ENCODE results near the gene TCEA3. TPM values are rescaled to one million over a fixed set of nuclear protein-coding genes. Genes with fewer than 3 reads are reported as not detected.

TCEA3 gene
- total RNA-seq, 1 donor from 2014 or later, result 3.3 TPM

DNA sequence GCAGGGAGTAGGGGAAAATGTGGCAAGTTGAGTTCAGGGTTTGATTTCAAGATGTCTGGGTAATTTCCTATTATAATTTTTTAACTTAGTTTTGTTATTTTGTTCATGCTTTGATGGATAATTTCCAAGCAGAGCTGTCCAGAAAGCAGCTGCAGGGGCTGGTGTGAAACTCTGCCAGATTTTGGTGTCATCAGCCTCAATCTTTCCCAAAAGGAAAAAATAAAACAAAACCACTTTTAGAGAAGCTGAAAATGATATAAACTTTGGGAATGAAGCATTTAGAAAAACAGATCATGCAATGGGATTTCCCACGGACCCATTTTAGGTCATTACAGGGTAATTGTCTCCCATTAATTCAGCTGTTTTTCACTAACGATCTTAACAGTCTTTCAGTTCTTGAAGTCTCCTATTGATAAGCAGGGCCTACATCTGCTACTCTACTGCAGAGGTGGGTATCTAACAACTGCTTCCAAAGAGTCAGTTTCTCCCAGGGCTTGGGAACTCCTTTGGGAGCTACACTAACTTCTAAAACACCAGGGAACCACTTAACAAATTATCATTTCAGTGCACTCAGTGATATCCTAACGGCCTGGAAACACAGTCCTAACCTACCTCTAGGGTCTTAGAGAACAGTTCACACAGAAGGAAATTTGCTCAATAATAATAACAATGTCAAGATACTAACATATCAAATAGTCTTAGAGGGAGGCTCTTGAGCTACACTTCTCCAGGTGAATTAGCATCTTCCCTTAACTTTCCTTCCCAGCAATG, 67.2 kb downstream of the TCEA3 start:
- no peak overlapping the region for H3K27ac Mint-ChIP-seq (ENCODE audit: unreplicated experiment)
- Histone ChIP-seq H4K20me1 (ENCODE audit: insufficient read depth, low read length) (peaks cover 3% of the 10 kb centered on the region), H3K27me3 (ENCODE audit: insufficient read depth, low read length) (no peaks in the 10 kb centered on the region), H3K9me3 (ENCODE audit: insufficient read depth, low read depth, low read length) (peaks cover 29% of the 10 kb centered on the region), H3K27ac (ENCODE audit: low read depth, low read length) (no peak overlapping the region), H3K9ac (ENCODE audit: low read length) (no peak overlapping the region), H3K36me3 (ENCODE audit: insufficient read depth, low read length) (peaks cover 33% of the 10 kb centered on the region), H3K79me2 (ENCODE audit: insufficient read depth, low read length) (peaks cover 21% of the 10 kb centered on the region), H3K4me3 (ENCODE audit: insufficient read depth, low read depth, low read length) (no peak overlapping the region), H2AFZ (ENCODE audit: low read depth, low read length) (no peak overlapping the region), H3K4me1 (ENCODE audit: insufficient read depth, low read length) (no peaks in the 10 kb centered on the region), H3K4me2 (ENCODE audit: low read length) (no peak overlapping the region)
- H3K36me3 Mint-ChIP-seq (ENCODE audit: low read depth, unreplicated experiment), result peaks cover 50% of the 10 kb centered on the region
- DNase-seq (ENCODE audit: low read depth) (no peak), FAIRE-seq (no peak)
- TF ChIP-seq EZH2 (IDR thresholded peaks at IDR 0.05; ENCODE audit: insufficient read depth, low read length), result no peak
- TF ChIP-seq, protein P1, sequence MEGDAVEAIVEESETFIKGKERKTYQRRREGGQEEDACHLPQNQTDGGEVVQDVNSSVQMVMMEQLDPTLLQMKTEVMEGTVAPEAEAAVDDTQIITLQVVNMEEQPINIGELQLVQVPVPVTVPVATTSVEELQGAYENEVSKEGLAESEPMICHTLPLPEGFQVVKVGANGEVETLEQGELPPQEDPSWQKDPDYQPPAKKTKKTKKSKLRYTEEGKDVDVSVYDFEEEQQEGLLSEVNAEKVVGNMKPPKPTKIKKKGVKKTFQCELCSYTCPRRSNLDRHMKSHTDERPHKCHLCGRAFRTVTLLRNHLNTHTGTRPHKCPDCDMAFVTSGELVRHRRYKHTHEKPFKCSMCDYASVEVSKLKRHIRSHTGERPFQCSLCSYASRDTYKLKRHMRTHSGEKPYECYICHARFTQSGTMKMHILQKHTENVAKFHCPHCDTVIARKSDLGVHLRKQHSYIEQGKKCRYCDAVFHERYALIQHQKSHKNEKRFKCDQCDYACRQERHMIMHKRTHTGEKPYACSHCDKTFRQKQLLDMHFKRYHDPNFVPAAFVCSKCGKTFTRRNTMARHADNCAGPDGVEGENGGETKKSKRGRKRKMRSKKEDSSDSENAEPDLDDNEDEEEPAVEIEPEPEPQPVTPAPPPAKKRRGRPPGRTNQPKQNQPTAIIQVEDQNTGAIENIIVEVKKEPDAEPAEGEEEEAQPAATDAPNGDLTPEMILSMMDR (IDR thresholded peaks at IDR 0.05; ENCODE audit: insufficient read depth, low read depth, low read length), result no peak
- peaks cover 36% of the 10 kb centered on the region for H3K9me3 Mint-ChIP-seq (ENCODE audit: unreplicated experiment)
- peaks cover 7% of the 10 kb centered on the region for H3K27me3 Mint-ChIP-seq (ENCODE audit: low read depth, unreplicated experiment)
- H3K4me1 Mint-ChIP-seq (ENCODE audit: low read depth, unreplicated experiment), result no peaks in the 10 kb centered on the region
- no peak overlapping the region for H3K4me3 Mint-ChIP-seq (ENCODE audit: unreplicated experiment)

- DNase-seq (ENCODE audit: low read depth), result no peak
- peaks cover 22% of the 10 kb centered on the region for H3K9me3 ChIP-seq (ENCODE audit: insufficient read depth, low read depth, low read length)
- no peak overlapping the region for H3K27ac Mint-ChIP-seq (ENCODE audit: unreplicated experiment)
- H3K36me3 ChIP-seq (ENCODE audit: insufficient read depth, low read length), result peaks cover 26% of the 10 kb centered on the region
- no peak overlapping the region for H3K9ac ChIP-seq (ENCODE audit: low read length)
- no peak overlapping the region for H3K27ac ChIP-seq (ENCODE audit: low read depth, low read length)
- no peaks in the 10 kb centered on the region for H3K4me1 Mint-ChIP-seq (ENCODE audit: low read depth, unreplicated experiment)
- H3K4me3 Mint-ChIP-seq (ENCODE audit: unreplicated experiment), result no peak overlapping the region
- no peak overlapping the region for H3K4me3 ChIP-seq (ENCODE audit: insufficient read depth, low read depth, low read length)
- H3K4me1 ChIP-seq (ENCODE audit: insufficient read depth, low read length), result no peaks in the 10 kb centered on the region
- H3K4me2 ChIP-seq (ENCODE audit: low read length), result no peak overlapping the region
- no peaks in the 10 kb centered on the region for H4K20me1 ChIP-seq (ENCODE audit: insufficient read depth, low read length)
- TF ChIP-seq, protein P1 (IDR thresholded peaks at IDR 0.05; ENCODE audit: insufficient read depth, low read depth, low read length), result no peak
- no peak for TF ChIP-seq EZH2 (IDR thresholded peaks at IDR 0.05; ENCODE audit: insufficient read depth, low read length)
- FAIRE-seq, result no peak
- peaks cover 7% of the 10 kb centered on the region for H3K27me3 Mint-ChIP-seq (ENCODE audit: low read depth, unreplicated experiment)
- peaks cover 43% of the 10 kb centered on the region for H3K36me3 Mint-ChIP-seq (ENCODE audit: low read depth, unreplicated experiment)
- no peaks in the 10 kb centered on the region for H3K27me3 ChIP-seq (ENCODE audit: insufficient read depth, low read length)
- H3K9me3 Mint-ChIP-seq (ENCODE audit: unreplicated experiment), result peaks cover 28% of the 10 kb centered on the region
- peaks cover 14% of the 10 kb centered on the region for H3K79me2 ChIP-seq (ENCODE audit: insufficient read depth, low read length)
- H2AFZ ChIP-seq (ENCODE audit: low read depth, low read length), result no peak overlapping the region
These were observed 67.9 kb downstream of the TCEA3 start for GRCh38 chr1:23356471-23357137.

Data from astrocyte (in vitro differentiated cells and primary cell).